ENCODE data around the gene ACTC1. TPM values are rescaled to one million over a fixed set of nuclear protein-coding genes. Genes with fewer than 3 reads are reported as not detected.
"Not testable (repeated sequence)": the region's sequence is repeated elsewhere in the genome, so short reads cannot be mapped to it uniquely, and the experiment has no call there.

Gene ACTC1
- total RNA-seq, 1 donor = under 0.01 TPM

DNA sequence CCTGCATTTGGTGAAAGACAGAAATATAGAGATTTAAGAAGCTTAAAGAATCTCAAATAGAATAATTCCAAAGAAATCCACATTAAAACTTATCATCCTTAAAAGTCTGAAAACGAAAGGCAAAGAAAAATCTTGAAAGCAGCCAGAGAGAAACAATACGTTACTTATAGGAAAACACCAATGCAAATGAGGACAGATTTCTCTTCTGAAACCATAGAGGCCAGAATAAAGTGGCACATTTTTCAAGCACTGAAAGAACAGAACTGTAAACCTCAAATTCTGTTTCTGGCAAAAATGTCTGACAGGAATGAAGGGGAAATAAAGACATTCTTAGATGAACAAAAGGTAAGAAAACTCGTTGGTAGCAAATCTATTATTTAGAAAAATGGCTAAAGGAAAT lies 13.8 kb upstream of the ACTC1 start:
- no peak for DNase-seq (ENCODE audit: low read depth)
- H3K4me3 ChIP-seq (ENCODE audit: low read depth, low read length) = no peak overlapping the region
- TF ChIP-seq, protein P1, sequence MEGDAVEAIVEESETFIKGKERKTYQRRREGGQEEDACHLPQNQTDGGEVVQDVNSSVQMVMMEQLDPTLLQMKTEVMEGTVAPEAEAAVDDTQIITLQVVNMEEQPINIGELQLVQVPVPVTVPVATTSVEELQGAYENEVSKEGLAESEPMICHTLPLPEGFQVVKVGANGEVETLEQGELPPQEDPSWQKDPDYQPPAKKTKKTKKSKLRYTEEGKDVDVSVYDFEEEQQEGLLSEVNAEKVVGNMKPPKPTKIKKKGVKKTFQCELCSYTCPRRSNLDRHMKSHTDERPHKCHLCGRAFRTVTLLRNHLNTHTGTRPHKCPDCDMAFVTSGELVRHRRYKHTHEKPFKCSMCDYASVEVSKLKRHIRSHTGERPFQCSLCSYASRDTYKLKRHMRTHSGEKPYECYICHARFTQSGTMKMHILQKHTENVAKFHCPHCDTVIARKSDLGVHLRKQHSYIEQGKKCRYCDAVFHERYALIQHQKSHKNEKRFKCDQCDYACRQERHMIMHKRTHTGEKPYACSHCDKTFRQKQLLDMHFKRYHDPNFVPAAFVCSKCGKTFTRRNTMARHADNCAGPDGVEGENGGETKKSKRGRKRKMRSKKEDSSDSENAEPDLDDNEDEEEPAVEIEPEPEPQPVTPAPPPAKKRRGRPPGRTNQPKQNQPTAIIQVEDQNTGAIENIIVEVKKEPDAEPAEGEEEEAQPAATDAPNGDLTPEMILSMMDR (IDR thresholded peaks at IDR 0.05; ENCODE audit: insufficient read depth, low read depth, low read length) = no peak

DNA sequence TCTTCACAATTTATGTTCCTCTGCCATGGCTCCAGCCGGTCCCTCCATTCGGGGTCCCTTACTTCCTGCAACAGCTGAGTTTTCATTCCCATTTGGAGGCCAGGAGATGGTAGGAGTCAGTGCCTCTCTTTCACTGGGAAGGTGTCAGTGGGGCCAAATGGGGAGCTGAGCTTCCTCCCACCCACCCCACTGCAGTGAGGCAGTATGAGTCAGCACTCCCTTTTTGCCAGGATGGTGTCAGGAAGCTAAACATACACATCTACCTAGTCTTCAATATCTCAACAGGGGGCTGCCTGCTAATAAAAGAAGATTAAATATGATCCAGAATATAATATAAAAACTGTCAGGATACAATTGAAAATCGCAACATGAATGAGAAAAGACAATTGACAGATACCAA lies 12.7 kb upstream of the ACTC1 start:
- TF ChIP-seq, protein P1 (IDR thresholded peaks at IDR 0.05; ENCODE audit: insufficient read depth, low read depth, low read length) = no peak
- no peak overlapping the region for H3K4me3 ChIP-seq (ENCODE audit: low read depth, low read length)
- DNase-seq (ENCODE audit: low read depth) = no peak

DNA sequence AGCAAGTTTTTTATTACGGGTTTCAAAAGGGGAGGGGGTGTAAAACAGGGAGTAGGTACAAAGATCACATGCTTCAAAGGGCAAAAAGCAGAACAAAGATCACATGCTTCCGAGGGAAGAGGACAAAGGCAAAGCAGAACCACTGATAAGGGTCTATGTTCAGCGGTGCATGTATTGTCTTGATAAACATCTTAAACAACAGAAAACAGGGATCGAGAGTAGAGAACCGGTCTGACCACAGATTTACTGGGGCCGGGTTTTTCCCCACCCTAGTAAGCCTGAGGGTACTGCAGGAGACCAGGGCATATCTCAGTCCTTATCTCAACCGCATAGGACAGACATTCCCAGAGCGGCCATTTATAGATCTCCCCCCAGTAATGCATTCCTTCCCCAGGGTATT lies 11.9 kb upstream of the ACTC1 start:
- H3K4me3 ChIP-seq (ENCODE audit: low read depth, low read length); DNase-seq (ENCODE audit: low read depth): not testable (repeated sequence)

DNA sequence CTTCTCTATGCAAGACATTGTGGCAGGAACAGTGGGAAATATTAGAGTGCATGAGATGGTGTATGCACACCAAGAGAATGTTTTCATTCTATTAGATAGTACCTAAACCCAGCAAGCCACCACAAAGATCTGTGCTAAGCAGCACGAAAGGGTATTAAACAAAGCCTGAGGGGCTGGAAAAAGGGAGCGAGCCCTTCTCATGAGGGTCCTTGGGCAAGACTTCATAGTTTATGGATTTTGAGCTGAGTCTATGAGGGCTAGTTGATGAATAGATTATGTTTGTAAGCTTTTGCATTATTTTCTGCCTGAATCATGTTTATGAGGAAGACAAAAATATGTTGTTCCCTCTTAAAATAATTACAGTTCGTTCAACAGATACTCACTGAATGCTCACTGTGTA lies 9.4 kb upstream of the ACTC1 start:
- TF ChIP-seq, protein P1 (IDR thresholded peaks at IDR 0.05; ENCODE audit: insufficient read depth, low read depth, low read length) = no peak
- DNase-seq (ENCODE audit: low read depth) = no peak
- H3K4me3 ChIP-seq (ENCODE audit: low read depth, low read length) = no peak overlapping the region

DNA sequence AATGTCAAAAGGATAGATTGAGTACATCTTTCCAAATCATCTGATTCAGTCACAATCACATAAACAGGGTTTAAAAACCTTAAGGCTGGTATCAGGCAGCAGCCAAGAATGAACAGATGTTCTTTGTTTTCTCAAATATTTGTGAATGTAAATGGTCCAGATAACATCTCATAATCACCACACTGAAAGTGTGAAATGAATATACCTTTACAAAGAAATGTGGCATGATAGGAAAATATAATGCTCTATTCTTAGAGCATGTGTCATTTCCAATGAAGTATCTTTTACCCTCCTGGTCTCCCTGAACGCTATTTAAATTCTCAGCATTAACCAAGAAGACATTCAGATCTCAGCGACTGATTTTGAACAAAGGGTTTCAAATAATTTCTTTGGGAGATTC lies 8.8 kb upstream of the ACTC1 start:
- DNase-seq (ENCODE audit: low read depth) = no peak
- H3K4me3 ChIP-seq (ENCODE audit: low read depth, low read length) = no peak overlapping the region
- TF ChIP-seq, protein P1 (IDR thresholded peaks at IDR 0.05; ENCODE audit: insufficient read depth, low read depth, low read length) = no peak

DNA sequence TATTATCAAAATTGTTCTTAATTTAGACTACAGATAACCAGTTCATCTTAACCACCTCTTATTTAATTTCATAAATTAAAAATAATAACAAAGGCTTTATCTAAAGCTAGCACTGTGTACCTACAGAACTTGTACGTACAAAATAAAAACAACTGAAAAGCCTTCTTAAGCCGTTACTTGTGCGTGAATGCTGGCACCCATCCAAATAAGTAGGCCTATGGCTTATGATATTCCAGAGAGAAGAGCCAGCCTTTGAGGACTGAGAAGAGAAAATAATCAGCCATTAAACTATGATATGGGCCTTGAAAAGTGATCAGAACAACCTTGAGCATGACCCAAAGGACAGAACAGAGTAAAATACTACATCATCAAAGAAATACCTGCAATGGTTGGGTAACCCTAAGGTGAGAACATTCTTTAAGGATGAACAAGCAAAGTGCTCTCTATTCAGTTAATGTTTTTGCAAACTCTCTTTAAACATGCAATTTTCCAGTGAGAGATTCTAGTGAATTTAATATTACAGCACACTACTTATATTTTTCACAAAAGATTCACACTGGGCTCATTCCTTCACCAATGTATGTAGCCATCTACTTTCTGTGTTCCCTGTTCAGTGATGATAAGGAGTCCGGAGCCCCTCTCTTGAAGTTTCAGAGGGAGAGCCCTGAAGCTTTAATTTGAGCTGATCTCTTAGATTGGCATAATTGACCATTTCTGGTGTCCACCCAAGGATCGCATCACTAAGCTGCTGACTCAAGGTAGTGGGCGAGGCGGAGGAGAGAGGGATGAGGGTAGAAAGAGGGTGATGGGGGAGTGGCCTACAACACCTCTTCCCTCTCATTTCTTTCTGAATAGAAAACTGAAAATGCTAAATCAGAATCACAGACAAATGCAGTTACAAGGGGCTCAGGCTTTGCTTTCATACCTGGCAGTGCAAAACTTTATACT lies 7.7 kb upstream of the ACTC1 start:
- H3K4me3 ChIP-seq (ENCODE audit: low read depth, low read length) = no peak overlapping the region
- no peak for DNase-seq (ENCODE audit: low read depth)
- TF ChIP-seq, protein P1 (IDR thresholded peaks at IDR 0.05; ENCODE audit: insufficient read depth, low read depth, low read length) = no peak

DNA sequence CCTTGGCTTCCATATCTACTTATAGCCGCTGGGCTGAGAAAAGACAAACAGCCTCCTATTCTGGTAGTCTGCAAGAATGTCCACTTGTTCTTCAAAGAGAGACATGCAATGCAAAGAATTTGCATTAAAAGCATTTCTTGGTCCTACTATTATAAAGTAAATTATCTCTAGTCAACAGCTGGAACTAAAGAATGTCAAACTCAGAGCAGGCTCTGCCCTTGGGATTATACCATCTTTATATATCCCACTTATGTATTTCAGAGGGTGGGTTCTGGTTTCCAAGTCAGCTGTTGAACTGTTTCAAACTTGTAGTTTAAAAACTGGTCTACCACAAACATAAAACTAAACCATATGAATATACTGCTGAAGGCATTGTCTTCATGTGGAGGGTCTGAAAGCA lies 7.0 kb upstream of the ACTC1 start:
- TF ChIP-seq, protein P1 (IDR thresholded peaks at IDR 0.05; ENCODE audit: insufficient read depth, low read depth, low read length) = no peak

More for the DNA sequence above, 7.0 kb upstream of the ACTC1 start:
- no peak for DNase-seq (ENCODE audit: low read depth)
- no peak overlapping the region for H3K4me3 ChIP-seq (ENCODE audit: low read depth, low read length)
